Adrenal gland (tissue), 12 donors: ENCODE results near the gene LYPD6. TPM values are rescaled to one million over a fixed set of nuclear protein-coding genes. Genes with fewer than 3 reads are reported as not detected.

ENCODE experiments used
- DNase-seq, 7 donors: peaks; one replicate each; pipeline ENCODE4 v3.0.0-alpha.2; 2019 to 2020
- H3K27ac ChIP-seq, 5 donors: fragments of 200-600 bp; sonication (generic) in 4 of 5; 1 replicate in 3 of 5; 2 replicates in 2 of 5; pipeline versions ENCODE4 v1.5.1 to v1.8.0; 2016 to 2020; ENCODE audit warnings: mild to moderate bottlenecking in 1 of 5
- H3K27me3 ChIP-seq: fragments of 200-600 bp; 2 replicates; pipeline ENCODE4 v1.8.0; 2021
- H3K36me3 ChIP-seq, 2 donors: fragments of 200-600 bp; replicated peaks in 1 of 2; 1 replicate in 1 of 2; 2 replicates in 1 of 2; pipeline versions ENCODE4 v1.5.1 to v1.8.0; 2018 to 2022
- H3K4me1 ChIP-seq, 2 donors: fragments of 200-600 bp; replicated peaks in 1 of 2; 1 replicate in 1 of 2; 2 replicates in 1 of 2; pipeline versions ENCODE4 v1.5.1 to v1.8.0; 2018 to 2021
- H3K4me3 ChIP-seq, 4 donors: fragments of 200-600 bp; sonication (generic) in 3 of 4; one replicate each; pipeline ENCODE4 v1.5.1; 2016 to 2018
- H3K9me3 ChIP-seq, 3 donors: fragments of 200-600 bp; sonication (generic) in 1 of 3; replicated peaks in 1 of 3; 1 replicate in 2 of 3; 2 replicates in 1 of 3; pipeline versions ENCODE4 v1.5.1 to v1.8.0; 2016 to 2021
- CTCF ChIP-seq, 6 experiments: fragments of 450-650 bp in 4 of 6; fragments of 200-600 bp in 2 of 6; sonication (generic) in 1 of 6; IDR thresholded peaks; 1 replicate in 5 of 6; 2 replicates in 1 of 6; pipeline versions ENCODE4 v1.5.1 to v1.8.0; 2016 to 2021; ENCODE audit warnings: antibody characterized with exemption in 6 of 6, mild to moderate bottlenecking in 2 of 6, moderate library complexity in 1 of 6
- POLR2A ChIP-seq, 2 donors: fragments of 450-650 bp; IDR thresholded peaks; one replicate each; pipeline ENCODE4 v1.6.1; 2017; ENCODE audit warnings: antibody characterized with exemption in 2 of 2, mild to moderate bottlenecking in 2 of 2, moderate library complexity in 1 of 2
- WGBS, 4 donors: extraction: QIAGEN DNeasy Blood & Tissue Kit in 2 of 4; methylation state at CpG; one replicate each; pipeline versions ENCODE4 v1.1.5 to v1.1.7; 2013 to 2017; 5-methylcytosine and 5-hydroxymethylcytosine counted together
- intact Hi-C, 2 donors: fragments of 100-400 bp; cut with DNase I; formaldehyde crosslinking; loops; one replicate each; pipeline versions ENCODE4 v1.14.1 to v1.15.0; 2022 to 2023
- polyA plus RNA-seq, 3 donors: library from polyadenylated mRNA; stranded (reverse); fragments of 200-250 nt in 2 of 3; fragments of 350-450 nt in 1 of 3; fragmentation: Illumina TruSeq in 1 of 3; extraction: RNeasy Lipid Tissue Mini Kit (QIAGEN cat#74804) in 1 of 3; gene quantifications; one replicate each; pipeline ENCODE4 v1.2.3, GENCODE V29; 2013 to 2014
- total RNA-seq, 9 donors: library from RNA; depleted of rRNA in 4 of 9; stranded (reverse); fragments of >200 nt in 4 of 9; fragments of 120-200 nt in 1 of 9; fragmentation: NEBNext Ultra II Directional in 1 of 9; extraction: Animal tissue kit (Norgen Biotek cat#: 25700) in 1 of 9; gene quantifications; one replicate each; pipeline versions ENCODE4 v1.1.0 to v1.2.4, GENCODE V29; 2013 to 2023
- donor health status: healthy with polysubstance abuse.
- donor health status: Bipolar disorder and iron deficiency.
- donor health status: DM: yes; HTN: yes; CAD: no.
- donor health status: DM: no; HTN: no; CAD: no.
- donor health status: DM: no; HTN: no; CAD: no.
- donor health status: DM: yes; HTN: yes; CAD: no.

The LYPD6 gene
- total and polyA plus RNA-seq, 12 donors, result 0.06 to 1.2 (median 0.16) TPM; not detected in 4

- Histone ChIP-seq H3K27ac (no peak overlapping the region), H3K36me3 (no peaks in the 10 kb centered on the region), H3K27me3 (peaks cover 23% of the 10 kb centered on the region), H3K9me3 (no peaks in the 10 kb centered on the region), H3K4me3 (peak overlapping the region in 2 of 4 donors; percentile 44 to 60), H3K4me1 (peaks cover 7 to 9% of the 10 kb centered on the region in 2 donors)
- WGBS, 4 donors, result 9 to 12% (median 10%) methylated on average over 30 to 32 of the region's 32 CpGs
- intact Hi-C loops, result no loop called here
- DNase-seq, result peak in 4 of 7 donors; percentile 7 to 30 (median 22)
- TF ChIP-seq CTCF (IDR thresholded peaks at IDR 0.05), result no peak
- TF ChIP-seq POLR2A (IDR thresholded peaks at IDR 0.05), result no peak
Observed at GRCh38 chr2:149329489-149330126, 779 bp upstream of the LYPD6 start.

GRCh38 chr2:149331023-149331400 lies 625 bp downstream of the LYPD6 start:
- peaks cover 7 to 9% of the 10 kb centered on the region in 2 donors for H3K4me1 ChIP-seq
- 2 to 9% (median 3%) methylated on average over 4 to 19 of the region's 19 CpGs for WGBS, 4 donors
- peak overlapping the region in 2 of 4 donors; percentile 45 to 60 for H3K4me3 ChIP-seq
- H3K27me3 ChIP-seq, result peaks cover 23% of the 10 kb centered on the region
- H3K36me3 ChIP-seq, result no peaks in the 10 kb centered on the region
- no peak for DNase-seq
- no peaks in the 10 kb centered on the region for H3K9me3 ChIP-seq
- intact Hi-C loops, result no loop called here
- H3K27ac ChIP-seq, result no peak overlapping the region
- TF ChIP-seq CTCF (IDR thresholded peaks at IDR 0.05) (no peak), POLR2A (IDR thresholded peaks at IDR 0.05) (no peak)

GRCh38 chr2:149332364-149332763 lies 2.0 kb downstream of the LYPD6 start:
- WGBS, 4 donors, result 76 to 83% (median 80%) methylated on average over 2 of the region's 2 CpGs
- Histone ChIP-seq H3K9me3 (no peaks in the 10 kb centered on the region), H3K27ac (no peak overlapping the region), H3K27me3 (peaks cover 23% of the 10 kb centered on the region), H3K4me1 (peaks cover 7 to 9% of the 10 kb centered on the region in 2 donors), H3K4me3 (no peak overlapping the region), H3K36me3 (no peaks in the 10 kb centered on the region)
- intact Hi-C loops, result no loop called here
- TF ChIP-seq CTCF (IDR thresholded peaks at IDR 0.05), result no peak
- TF ChIP-seq POLR2A (IDR thresholded peaks at IDR 0.05), result no peak
- no peak for DNase-seq

GRCh38 chr2:149333636-149334035 lies 3.2 kb downstream of the LYPD6 start:
- no peak overlapping the region for H3K27ac ChIP-seq
- no peak overlapping the region for H3K4me3 ChIP-seq
- no peak for TF ChIP-seq POLR2A (IDR thresholded peaks at IDR 0.05)
- TF ChIP-seq CTCF (IDR thresholded peaks at IDR 0.05), result no peak
- peaks cover 7 to 9% of the 10 kb centered on the region in 2 donors for H3K4me1 ChIP-seq
- no peaks in the 10 kb centered on the region for H3K36me3 ChIP-seq
- intact Hi-C loops, result no loop called here
- no peaks in the 10 kb centered on the region for H3K9me3 ChIP-seq
- no peak for DNase-seq
- peaks cover 23% of the 10 kb centered on the region for H3K27me3 ChIP-seq
- 65 to 77% (median 71%) methylated on average over 3 of the region's 3 CpGs for WGBS, 4 donors
